AG08395 (cell line): ENCODE results near the gene LSM5.

Source experiments
- DNase-seq: peaks from one replicate; pipeline ENCODE4 v3.0.0; 2012; ENCODE audit warnings: mixed read lengths, low spot score

The LSM5 gene

GRCh38 chr7:32490127-32490796, at the start of gene LSM5:
Gene LSM5 (minus strand): TSS chr7:32490380. CDS start chr7:32490365, 15 bp downstream.
- peak; percentile 89 for DNase-seq

- no peak for DNase-seq
Measured at GRCh38 chr7:32539366-32539765, 49.2 kb upstream of the LSM5 start.

GRCh38 chr7:32537760-32538159, 47.6 kb upstream of the LSM5 start:
- DNase-seq, result no peak

- DNase-seq, result peak; percentile 55
Measured at GRCh38 chr7:32536585-32536984, 46.4 kb upstream of the LSM5 start.

GRCh38 chr7:32536016-32536415, 45.8 kb upstream of the LSM5 start:
- no peak for DNase-seq

- DNase-seq, result no peak
Measured at GRCh38 chr7:32535162-32535702, 45.1 kb upstream of the LSM5 start.

- no peak for DNase-seq
Measured at GRCh38 chr7:32533276-32534029, 43.3 kb upstream of the LSM5 start.

GRCh38 chr7:32532716-32533115, 42.5 kb upstream of the LSM5 start:
- no peak for DNase-seq

GRCh38 chr7:32532086-32532485, 41.9 kb upstream of the LSM5 start:
- no peak for DNase-seq

GRCh38 chr7:32531402-32531801, 41.2 kb upstream of the LSM5 start:
- no peak for DNase-seq

- DNase-seq, result no peak
Measured at GRCh38 chr7:32525839-32526238, 35.7 kb upstream of the LSM5 start.

GRCh38 chr7:32524631-32525030, 34.5 kb upstream of the LSM5 start:
- DNase-seq, result no peak

- no peak for DNase-seq
Measured at GRCh38 chr7:32522746-32523530, 32.8 kb upstream of the LSM5 start.

GRCh38 chr7:32519763-32520162, 29.6 kb upstream of the LSM5 start:
- no peak for DNase-seq

GRCh38 chr7:32518534-32519140, 28.5 kb upstream of the LSM5 start:
- no peak for DNase-seq

GRCh38 chr7:32516551-32517100, 26.4 kb upstream of the LSM5 start:
- DNase-seq, result no peak

GRCh38 chr7:32515890-32516550, 25.8 kb upstream of the LSM5 start:
- DNase-seq, result no peak

GRCh38 chr7:32513210-32513609, 23.0 kb upstream of the LSM5 start:
- DNase-seq, result no peak

- no peak for DNase-seq
Measured at GRCh38 chr7:32511791-32512190, 21.6 kb upstream of the LSM5 start.

- DNase-seq, result peak; percentile 6
Measured at GRCh38 chr7:32507414-32507813, 17.2 kb upstream of the LSM5 start.
